ENCODE measurements around the gene GNAI3.

- TF ChIP-seq EGR1 (IDR thresholded peaks at IDR 0.05) (no peak), TAF1 (IDR thresholded peaks at IDR 0.05; ENCODE audit: low read depth) (no peak), NFIC (IDR thresholded peaks at IDR 0.05) (no peak)
Observed at GRCh38 chr1:109535481-109535880, 12.9 kb upstream of the GNAI3 start.

Data from Ishikawa (cell line).